Measurements from ENCODE around the gene NEURL3.

DNA sequence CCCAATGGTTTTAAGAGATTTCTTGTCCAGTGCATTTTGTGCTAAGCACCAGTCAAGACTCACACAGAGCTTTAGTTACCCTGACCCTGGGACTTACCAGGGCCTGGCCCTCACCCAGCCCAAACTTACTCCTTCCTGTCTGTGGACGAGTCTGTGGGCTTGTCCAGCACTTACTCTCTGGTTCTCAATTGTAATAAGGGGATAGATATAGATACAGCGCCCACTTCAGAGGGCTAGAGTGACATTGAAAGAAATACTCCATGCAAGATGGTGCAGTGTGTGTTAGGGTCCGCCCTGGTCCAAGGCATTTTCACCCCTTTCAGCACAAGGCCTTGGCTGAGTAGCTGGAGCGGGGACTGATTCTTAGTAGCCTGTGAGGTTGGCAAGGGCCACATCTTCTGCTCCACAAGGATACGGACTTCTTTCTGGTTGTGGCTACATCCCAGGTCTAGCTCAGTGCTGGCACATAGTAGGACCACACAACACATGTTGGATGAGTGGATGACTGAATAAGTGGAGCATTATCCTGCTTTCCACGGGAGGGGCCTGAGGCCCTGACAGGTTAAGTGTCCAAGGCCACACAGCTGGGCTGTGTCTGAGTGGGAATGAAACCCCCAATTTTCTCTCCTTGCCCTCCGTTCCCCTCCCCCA lies 27.6 kb upstream of the NEURL3 start:
- TF ChIP-seq, protein P1, sequence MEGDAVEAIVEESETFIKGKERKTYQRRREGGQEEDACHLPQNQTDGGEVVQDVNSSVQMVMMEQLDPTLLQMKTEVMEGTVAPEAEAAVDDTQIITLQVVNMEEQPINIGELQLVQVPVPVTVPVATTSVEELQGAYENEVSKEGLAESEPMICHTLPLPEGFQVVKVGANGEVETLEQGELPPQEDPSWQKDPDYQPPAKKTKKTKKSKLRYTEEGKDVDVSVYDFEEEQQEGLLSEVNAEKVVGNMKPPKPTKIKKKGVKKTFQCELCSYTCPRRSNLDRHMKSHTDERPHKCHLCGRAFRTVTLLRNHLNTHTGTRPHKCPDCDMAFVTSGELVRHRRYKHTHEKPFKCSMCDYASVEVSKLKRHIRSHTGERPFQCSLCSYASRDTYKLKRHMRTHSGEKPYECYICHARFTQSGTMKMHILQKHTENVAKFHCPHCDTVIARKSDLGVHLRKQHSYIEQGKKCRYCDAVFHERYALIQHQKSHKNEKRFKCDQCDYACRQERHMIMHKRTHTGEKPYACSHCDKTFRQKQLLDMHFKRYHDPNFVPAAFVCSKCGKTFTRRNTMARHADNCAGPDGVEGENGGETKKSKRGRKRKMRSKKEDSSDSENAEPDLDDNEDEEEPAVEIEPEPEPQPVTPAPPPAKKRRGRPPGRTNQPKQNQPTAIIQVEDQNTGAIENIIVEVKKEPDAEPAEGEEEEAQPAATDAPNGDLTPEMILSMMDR (IDR thresholded peaks at IDR 0.05 in 4 of 5, conservative IDR thresholded peaks at IDR 0.05 in 1 of 5), result no peak
- TF ChIP-seq POLR2A (IDR thresholded peaks at IDR 0.05), result no peak

Data from gastrocnemius medialis (tissue), 4 donors.